Brain microvascular endothelial cell (primary cell): Measurements from ENCODE around the gene KIRREL3.

ENCODE experiments used
- DNase-seq: peaks from one replicate; pipeline ENCODE4 v3.0.0-alpha.2; 2020
- H3K27ac ChIP-seq: fragments of 250-450 bp; sonication (Bioruptor Pico); 2 replicates; pipeline ENCODE4 v1.5.1; 2020; ENCODE audit warnings: mild to moderate bottlenecking, moderate library complexity
- H3K27me3 ChIP-seq: fragments of 250-450 bp; sonication (Bioruptor Pico); replicated peaks from 2 replicates; pipeline ENCODE4 v1.5.1; 2020; ENCODE audit warnings: mild to moderate bottlenecking
- H3K36me3 ChIP-seq: fragments of 250-450 bp; sonication (Bioruptor Pico); replicated peaks from 2 replicates; pipeline ENCODE4 v1.5.1; 2020; ENCODE audit warnings: mild to moderate bottlenecking
- H3K4me3 ChIP-seq: 2 replicates; pipeline ENCODE4 v1.5.1; 2011; ENCODE audit warnings: low read depth, mild to moderate bottlenecking, control low read depth, low read length, moderate library complexity
- in situ Hi-C: cut with HindIII; loops from 2 replicates; pipeline ENCODE4 v1.10.0; 2017; ENCODE audit warnings: low sequenced_read_pairs, low pct_ligation_motif_present
- TF ChIP-seq, protein P1 (sequence below): IDR thresholded peaks from 2 replicates; pipeline ENCODE4 v1.5.1; 2011; ENCODE audit warnings: low read depth, mild to moderate bottlenecking, moderate library complexity, low read length, control low read depth, inconsistent platforms; ENCODE audit errors: missing control alignments

Gene KIRREL3

DNA sequence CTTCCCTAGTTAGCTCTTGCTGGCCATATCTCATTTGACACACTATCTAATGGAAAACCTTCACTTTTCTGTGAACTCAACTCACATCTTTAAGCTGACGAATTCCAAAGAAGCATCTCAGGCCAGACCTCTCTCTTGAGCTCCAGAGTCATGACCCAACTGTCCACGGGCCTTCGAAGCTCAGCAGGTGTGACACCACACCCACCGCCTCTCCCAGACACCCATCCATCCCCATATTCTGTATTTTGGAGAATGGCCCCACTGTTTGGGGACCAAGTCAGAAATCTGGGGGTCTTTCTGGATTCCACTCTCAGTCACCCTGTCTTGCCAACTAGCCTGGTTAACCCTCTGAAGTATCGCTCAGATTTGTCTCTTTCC is 519.3 kb downstream of the KIRREL3 start:
- no peak overlapping the region for H3K4me3 ChIP-seq
- H3K27ac ChIP-seq = no peak overlapping the region
- DNase-seq = no peak
- H3K36me3 ChIP-seq = no peaks in the 10 kb centered on the region
- TF ChIP-seq, protein P1, sequence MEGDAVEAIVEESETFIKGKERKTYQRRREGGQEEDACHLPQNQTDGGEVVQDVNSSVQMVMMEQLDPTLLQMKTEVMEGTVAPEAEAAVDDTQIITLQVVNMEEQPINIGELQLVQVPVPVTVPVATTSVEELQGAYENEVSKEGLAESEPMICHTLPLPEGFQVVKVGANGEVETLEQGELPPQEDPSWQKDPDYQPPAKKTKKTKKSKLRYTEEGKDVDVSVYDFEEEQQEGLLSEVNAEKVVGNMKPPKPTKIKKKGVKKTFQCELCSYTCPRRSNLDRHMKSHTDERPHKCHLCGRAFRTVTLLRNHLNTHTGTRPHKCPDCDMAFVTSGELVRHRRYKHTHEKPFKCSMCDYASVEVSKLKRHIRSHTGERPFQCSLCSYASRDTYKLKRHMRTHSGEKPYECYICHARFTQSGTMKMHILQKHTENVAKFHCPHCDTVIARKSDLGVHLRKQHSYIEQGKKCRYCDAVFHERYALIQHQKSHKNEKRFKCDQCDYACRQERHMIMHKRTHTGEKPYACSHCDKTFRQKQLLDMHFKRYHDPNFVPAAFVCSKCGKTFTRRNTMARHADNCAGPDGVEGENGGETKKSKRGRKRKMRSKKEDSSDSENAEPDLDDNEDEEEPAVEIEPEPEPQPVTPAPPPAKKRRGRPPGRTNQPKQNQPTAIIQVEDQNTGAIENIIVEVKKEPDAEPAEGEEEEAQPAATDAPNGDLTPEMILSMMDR = no peak
- no peaks in the 10 kb centered on the region for H3K27me3 ChIP-seq
- in situ Hi-C loops = no loop called here

DNA sequence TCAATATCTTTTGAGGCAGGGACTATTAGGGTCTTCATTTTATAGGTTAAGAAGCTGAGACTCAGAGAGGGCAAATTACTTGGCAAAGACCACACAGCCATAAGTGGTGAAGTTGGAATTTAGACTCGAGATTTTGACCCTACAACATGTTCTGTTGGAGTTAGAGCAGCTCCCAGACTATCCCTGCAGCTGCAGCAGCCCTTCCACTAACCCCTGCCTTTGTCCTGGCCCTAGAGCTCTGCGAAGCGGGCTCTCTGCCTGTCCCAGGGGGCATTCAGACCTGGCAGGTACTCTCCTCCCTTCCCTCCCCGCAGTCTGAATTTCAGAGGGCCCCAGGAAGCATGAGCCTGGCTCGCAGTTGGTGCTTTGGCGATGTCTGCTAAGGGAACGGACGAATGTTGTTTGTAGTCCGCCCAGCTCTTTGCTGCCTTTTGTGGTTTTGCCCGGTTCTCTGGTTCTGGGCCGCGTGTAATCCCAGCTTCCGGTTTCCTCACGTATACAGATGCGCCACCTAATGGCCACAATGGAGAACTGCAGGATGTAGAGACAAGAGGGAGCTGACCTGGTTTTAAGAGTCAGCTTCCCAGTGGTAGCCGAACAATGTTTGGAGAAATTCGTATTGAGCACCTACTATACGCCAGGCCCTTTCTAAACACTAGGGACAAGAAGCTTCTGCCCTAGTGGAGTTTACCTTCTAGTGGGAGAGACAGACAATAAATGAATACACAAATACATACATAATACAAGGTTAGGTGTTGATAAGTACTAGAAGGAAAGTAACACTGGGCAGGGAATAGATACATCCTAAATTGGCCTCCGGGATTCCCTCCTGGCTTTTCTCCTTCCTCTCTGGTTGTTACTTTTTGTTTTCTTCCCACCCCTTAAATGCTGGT is 519.9 kb downstream of the KIRREL3 start:
- Histone ChIP-seq H3K27me3 (no peaks in the 10 kb centered on the region), H3K4me3 (peak overlapping the region; percentile 6), H3K27ac (no peak overlapping the region), H3K36me3 (no peaks in the 10 kb centered on the region)
- TF ChIP-seq, protein P1 = peak; percentile 95
- DNase-seq = peak; percentile 79
- in situ Hi-C loops = no loop called here

- TF ChIP-seq, protein P1 = no peak
- in situ Hi-C loops = no loop called here
- H3K27me3 ChIP-seq = no peaks in the 10 kb centered on the region
- no peak overlapping the region for H3K4me3 ChIP-seq
- no peak overlapping the region for H3K27ac ChIP-seq
- no peak for DNase-seq
- no peaks in the 10 kb centered on the region for H3K36me3 ChIP-seq
Measured at GRCh38 chr11:126480015-126480409, 520.6 kb downstream of the KIRREL3 start.

DNA sequence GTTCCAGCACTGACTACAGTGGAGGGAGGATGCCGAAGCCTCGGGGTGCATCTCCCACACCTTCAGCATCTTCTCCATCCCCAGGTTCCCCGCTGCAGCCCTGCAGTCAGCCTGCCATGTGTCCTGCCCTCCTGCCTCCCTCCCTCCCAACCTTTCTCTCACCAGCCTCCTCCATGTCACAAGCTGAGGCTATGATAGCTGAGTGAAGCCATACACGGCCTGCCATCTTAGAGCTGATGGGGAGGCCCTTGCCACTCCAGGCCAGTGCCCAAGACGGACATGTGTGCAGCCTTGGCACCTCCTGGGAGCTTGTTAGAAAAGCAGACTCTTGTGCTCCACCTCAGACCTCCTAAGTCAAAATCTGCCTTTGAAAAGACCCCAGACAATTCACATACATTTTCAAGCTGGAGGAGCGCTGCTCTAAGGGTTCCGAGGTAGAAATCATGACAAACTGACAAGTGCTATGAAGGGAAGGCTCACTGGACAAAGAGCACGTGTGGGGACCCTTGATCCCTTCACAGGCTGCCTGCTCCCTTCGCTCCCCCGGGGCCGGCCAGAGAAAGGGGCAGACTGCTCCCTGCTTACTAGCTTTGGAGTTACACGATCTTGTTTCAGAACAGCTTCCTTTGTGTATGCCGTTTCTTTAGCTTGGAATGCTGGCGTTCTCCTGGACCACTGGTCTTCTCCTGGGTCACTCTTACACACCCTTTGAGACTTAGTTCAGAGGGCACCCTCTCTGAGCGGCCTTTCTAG is 521.2 kb downstream of the KIRREL3 start:
- Histone ChIP-seq H3K36me3 (no peaks in the 10 kb centered on the region), H3K4me3 (no peak overlapping the region), H3K27me3 (no peaks in the 10 kb centered on the region), H3K27ac (no peak overlapping the region)
- TF ChIP-seq, protein P1 = no peak
- in situ Hi-C loops = no loop called here
- DNase-seq = no peak

DNA sequence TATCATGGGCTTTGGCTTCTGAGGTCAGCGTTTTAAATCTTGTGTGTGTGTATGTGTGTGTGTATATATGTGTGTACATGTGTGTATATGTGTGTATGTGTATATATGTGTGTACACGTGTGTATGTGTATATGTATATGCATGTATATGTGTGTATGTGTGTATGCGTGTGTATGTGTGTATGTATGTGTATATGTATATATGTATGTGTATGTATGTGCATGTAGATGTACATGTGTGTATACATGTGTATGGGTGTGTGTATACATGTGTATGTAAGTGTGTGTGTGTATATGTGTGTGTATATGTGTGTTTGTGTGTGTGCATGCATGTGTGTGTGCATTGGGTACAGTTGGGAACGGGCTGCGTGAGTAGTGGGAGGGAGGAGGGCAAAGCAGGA is 522.1 kb downstream of the KIRREL3 start:
- in situ Hi-C loops = no loop called here
- Histone ChIP-seq H3K27me3 (no peaks in the 10 kb centered on the region), H3K4me3 (no peak overlapping the region), H3K36me3 (no peaks in the 10 kb centered on the region), H3K27ac (no peak overlapping the region)
- TF ChIP-seq, protein P1 = no peak
- DNase-seq = no peak
